Stomach (tissue), 4 donors: ENCODE data around the gene HLCS.

Source experiments
- CTCF ChIP-seq, 7 experiments: fragments of 450-650 bp in 4 of 7; fragments of 200-600 bp in 3 of 7; sonication (generic) in 3 of 7; IDR thresholded peaks; one replicate each; pipeline ENCODE4 v1.5.1; 2016 to 2019; ENCODE audit warnings: antibody characterized with exemption in 7 of 7, control low read depth in 2 of 7, mild to moderate bottlenecking in 1 of 7
- POLR2AphosphoS5 ChIP-seq, 3 donors: sonication (generic); formaldehyde crosslinking; IDR thresholded peaks; one replicate each; pipeline ENCODE4 v1.6.1; 2016; ENCODE audit warnings: antibody characterized with exemption in 3 of 3

GRCh38 chr21:36849461-36850105 lies 116.9 kb downstream of the HLCS start:
- no peak for TF ChIP-seq POLR2AphosphoS5 (IDR thresholded peaks at IDR 0.05)
- TF ChIP-seq CTCF (IDR thresholded peaks at IDR 0.05), result no peak
